Prostate gland (tissue), 2 donors: ENCODE data around the gene TMEM44.

Source experiments
- POLR2A ChIP-seq: fragments of 450-650 bp; IDR thresholded peaks from one replicate; pipeline ENCODE4 v1.6.1; 2016; ENCODE audit warnings: antibody characterized with exemption, mild to moderate bottlenecking
- POLR2AphosphoS5 ChIP-seq: sonication (generic); formaldehyde crosslinking; IDR thresholded peaks from one replicate; pipeline ENCODE4 v1.6.1; 2017; ENCODE audit warnings: antibody characterized with exemption
- TF ChIP-seq, protein P1 (sequence below), 4 experiments: fragments of 200-600 bp in 2 of 4; fragments of 450-650 bp in 2 of 4; sonication (generic) in 2 of 4; IDR thresholded peaks; 1 replicate in 3 of 4; 2 replicates in 1 of 4; pipeline ENCODE4 v1.5.1; 2016 to 2019; ENCODE audit warnings: antibody characterized with exemption in 4 of 4, mild to moderate bottlenecking in 2 of 4, moderate library complexity in 2 of 4

DNA sequence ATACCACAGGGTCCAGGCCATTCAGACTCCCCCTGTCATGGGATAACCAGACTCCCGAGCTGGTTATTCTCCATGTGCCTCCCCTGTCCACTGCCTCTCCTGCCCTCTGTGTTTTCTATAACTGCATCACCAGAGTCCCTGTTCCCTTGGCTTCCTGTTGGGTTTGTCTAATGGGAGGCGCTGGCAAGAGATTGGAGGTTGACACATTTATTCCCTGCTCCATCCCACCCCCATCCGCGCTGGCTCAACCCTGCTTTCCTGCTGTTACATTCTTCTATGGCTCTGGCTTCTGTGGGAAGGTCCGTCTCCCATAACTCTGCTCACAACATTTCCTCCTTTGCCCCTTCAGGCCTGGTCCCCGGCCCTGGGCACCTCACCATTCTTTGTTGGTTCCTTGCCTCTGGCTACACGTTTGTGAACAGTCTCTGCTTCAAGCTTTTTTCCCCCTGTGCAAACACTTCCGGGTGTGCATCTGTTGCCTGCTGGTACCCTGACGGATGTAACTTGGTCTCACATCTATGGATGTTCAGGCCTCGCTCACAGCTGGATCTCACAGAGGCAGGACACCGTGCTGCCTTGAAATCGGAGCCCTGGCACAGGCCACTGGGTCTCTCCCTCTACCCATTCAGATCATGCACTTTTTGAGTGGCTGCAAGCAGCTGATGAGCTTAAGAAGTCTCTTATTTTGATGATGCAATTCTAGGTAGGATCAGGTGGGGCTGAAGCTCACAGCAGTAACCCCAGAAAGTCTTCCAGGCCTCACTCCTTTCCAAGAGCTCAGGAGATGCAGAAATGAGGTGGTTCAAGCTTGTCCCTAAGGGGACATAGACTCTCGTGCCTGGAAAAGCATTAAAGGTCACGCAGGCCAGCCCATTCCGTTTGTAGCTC lies 77.8 kb downstream of the TMEM44 start:
- TF ChIP-seq, protein P1, sequence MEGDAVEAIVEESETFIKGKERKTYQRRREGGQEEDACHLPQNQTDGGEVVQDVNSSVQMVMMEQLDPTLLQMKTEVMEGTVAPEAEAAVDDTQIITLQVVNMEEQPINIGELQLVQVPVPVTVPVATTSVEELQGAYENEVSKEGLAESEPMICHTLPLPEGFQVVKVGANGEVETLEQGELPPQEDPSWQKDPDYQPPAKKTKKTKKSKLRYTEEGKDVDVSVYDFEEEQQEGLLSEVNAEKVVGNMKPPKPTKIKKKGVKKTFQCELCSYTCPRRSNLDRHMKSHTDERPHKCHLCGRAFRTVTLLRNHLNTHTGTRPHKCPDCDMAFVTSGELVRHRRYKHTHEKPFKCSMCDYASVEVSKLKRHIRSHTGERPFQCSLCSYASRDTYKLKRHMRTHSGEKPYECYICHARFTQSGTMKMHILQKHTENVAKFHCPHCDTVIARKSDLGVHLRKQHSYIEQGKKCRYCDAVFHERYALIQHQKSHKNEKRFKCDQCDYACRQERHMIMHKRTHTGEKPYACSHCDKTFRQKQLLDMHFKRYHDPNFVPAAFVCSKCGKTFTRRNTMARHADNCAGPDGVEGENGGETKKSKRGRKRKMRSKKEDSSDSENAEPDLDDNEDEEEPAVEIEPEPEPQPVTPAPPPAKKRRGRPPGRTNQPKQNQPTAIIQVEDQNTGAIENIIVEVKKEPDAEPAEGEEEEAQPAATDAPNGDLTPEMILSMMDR (IDR thresholded peaks at IDR 0.05) = no peak
- TF ChIP-seq POLR2AphosphoS5 (no peak), POLR2A (no peak)
